Lower lobe of right lung (tissue), 2 donors: ENCODE data around the gene BLTP3B. TPM values are rescaled to one million over a fixed set of nuclear protein-coding genes. Genes with fewer than 3 reads are reported as not detected.

Experiments
- ATAC-seq, 2 donors: fragments of 200-7000 bp; cut with Tn5 transposase; one replicate each; pipeline ENCODE4 v1.9.1; 2020 to 2022; ENCODE audit warnings: mild to moderate bottlenecking in 2 of 2, moderate library complexity in 2 of 2
- DNase-seq: peaks from one replicate; pipeline ENCODE4 v3.0.0-alpha.2; 2020
- H3K27ac ChIP-seq: fragments of 200-600 bp; one replicate; pipeline ENCODE4 v1.8.0; 2022
- H3K27me3 ChIP-seq: fragments of 200-600 bp; one replicate; pipeline ENCODE4 v1.8.0; 2022; ENCODE audit warnings: low read depth
- H3K36me3 ChIP-seq: fragments of 200-600 bp; one replicate; pipeline ENCODE4 v1.8.0; 2022; ENCODE audit warnings: mild to moderate bottlenecking
- H3K4me1 ChIP-seq: fragments of 200-600 bp; one replicate; pipeline ENCODE4 v1.8.0; 2022
- H3K4me3 ChIP-seq: fragments of 200-600 bp; one replicate; pipeline ENCODE4 v1.8.0; 2022; ENCODE audit warnings: mild to moderate bottlenecking
- H3K9me3 ChIP-seq: fragments of 200-600 bp; one replicate; pipeline ENCODE4 v1.8.0; 2022
- intact Hi-C: fragments of 100-400 bp; cut with DNase I; formaldehyde crosslinking; loops from one replicate; pipeline ENCODE4 v1.11.0; 2022
- total RNA-seq: library from RNA; stranded (reverse); fragmentation: NEBNext Ultra II Directional; extraction: Animal tissue kit (Norgen Biotek cat#: 25700); gene quantifications from one replicate; pipeline ENCODE4 v1.2.1, GENCODE V29; 2021
- TF ChIP-seq, protein P1 (sequence below): fragments of 200-600 bp; IDR thresholded peaks from one replicate; pipeline ENCODE4 v1.8.0; 2022; ENCODE audit warnings: antibody characterized with exemption, mild to moderate bottlenecking
- donor health status: DM: no; HTN: yes; CAD: no; lungs with severe emphysema.

BLTP3B gene
- total RNA-seq, 1 donor from 2014 or later, result 24.2 TPM

GRCh38 chr12:100138048-100138802, 4.4 kb downstream of the BLTP3B start:
- TF ChIP-seq, protein P1, sequence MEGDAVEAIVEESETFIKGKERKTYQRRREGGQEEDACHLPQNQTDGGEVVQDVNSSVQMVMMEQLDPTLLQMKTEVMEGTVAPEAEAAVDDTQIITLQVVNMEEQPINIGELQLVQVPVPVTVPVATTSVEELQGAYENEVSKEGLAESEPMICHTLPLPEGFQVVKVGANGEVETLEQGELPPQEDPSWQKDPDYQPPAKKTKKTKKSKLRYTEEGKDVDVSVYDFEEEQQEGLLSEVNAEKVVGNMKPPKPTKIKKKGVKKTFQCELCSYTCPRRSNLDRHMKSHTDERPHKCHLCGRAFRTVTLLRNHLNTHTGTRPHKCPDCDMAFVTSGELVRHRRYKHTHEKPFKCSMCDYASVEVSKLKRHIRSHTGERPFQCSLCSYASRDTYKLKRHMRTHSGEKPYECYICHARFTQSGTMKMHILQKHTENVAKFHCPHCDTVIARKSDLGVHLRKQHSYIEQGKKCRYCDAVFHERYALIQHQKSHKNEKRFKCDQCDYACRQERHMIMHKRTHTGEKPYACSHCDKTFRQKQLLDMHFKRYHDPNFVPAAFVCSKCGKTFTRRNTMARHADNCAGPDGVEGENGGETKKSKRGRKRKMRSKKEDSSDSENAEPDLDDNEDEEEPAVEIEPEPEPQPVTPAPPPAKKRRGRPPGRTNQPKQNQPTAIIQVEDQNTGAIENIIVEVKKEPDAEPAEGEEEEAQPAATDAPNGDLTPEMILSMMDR, result no peak
- DNase-seq (no peak), ATAC-seq (no peak)

GRCh38 chr12:100133200-100133599, 9.5 kb downstream of the BLTP3B start:
- Histone ChIP-seq H3K9me3 (no peaks in the 10 kb centered on the region), H3K27ac (no peak overlapping the region), H3K4me3 (no peak overlapping the region), H3K36me3 (no peaks in the 10 kb centered on the region), H3K27me3 (no peaks in the 10 kb centered on the region), H3K4me1 (peaks cover 20% of the 10 kb centered on the region)
- ATAC-seq (no peak), DNase-seq (no peak)
- TF ChIP-seq, protein P1, result no peak
- intact Hi-C loops, result no loop called here

More at GRCh38 chr12:100138048-100138802, 4.4 kb downstream of the BLTP3B start:
- Histone ChIP-seq H3K4me3 (no peak overlapping the region), H3K9me3 (no peaks in the 10 kb centered on the region), H3K36me3 (no peaks in the 10 kb centered on the region), H3K27ac (no peak overlapping the region), H3K27me3 (no peaks in the 10 kb centered on the region), H3K4me1 (peaks cover 35% of the 10 kb centered on the region)
- intact Hi-C loops, result no loop called here

DNA sequence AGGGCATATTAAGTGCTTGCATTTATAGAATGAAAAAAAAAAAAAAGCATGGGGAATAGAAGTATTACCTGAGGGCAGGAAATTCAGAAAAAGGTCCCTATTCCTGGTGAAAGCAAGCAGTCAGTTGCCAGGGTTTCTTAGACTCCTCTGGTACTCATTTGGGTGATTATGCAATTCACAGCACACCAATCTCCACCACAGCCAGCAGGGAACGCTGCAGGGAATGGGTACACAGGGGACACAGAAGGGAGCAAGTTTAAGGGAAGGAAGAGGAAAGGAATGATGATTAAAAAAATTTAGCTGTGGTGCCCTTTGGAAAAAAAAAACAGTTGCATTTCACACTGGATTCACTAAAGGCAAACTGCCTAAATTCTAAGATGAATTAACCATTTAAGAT, 14.2 kb downstream of the BLTP3B start:
- no peaks in the 10 kb centered on the region for H3K36me3 ChIP-seq
- H3K27ac ChIP-seq, result peak overlapping the region; percentile 37
- DNase-seq (no peak), ATAC-seq (peak; percentile 77 to 88)
- H3K27me3 ChIP-seq, result no peaks in the 10 kb centered on the region
- peaks cover 45% of the 10 kb centered on the region for H3K4me1 ChIP-seq
- H3K9me3 ChIP-seq, result no peaks in the 10 kb centered on the region
- no peak overlapping the region for H3K4me3 ChIP-seq
- TF ChIP-seq, protein P1, result peak; percentile 38
- intact Hi-C loops, result no loop called here

GRCh38 chr12:100127766-100128511, 14.7 kb downstream of the BLTP3B start:
- TF ChIP-seq, protein P1, result no peak
- peak; percentile 43 to 73 for ATAC-seq

GRCh38 chr12:100123316-100124095, 19.2 kb downstream of the BLTP3B start:
- Histone ChIP-seq H3K4me3 (no peak overlapping the region), H3K4me1 (peaks cover 37% of the 10 kb centered on the region), H3K27me3 (no peaks in the 10 kb centered on the region), H3K9me3 (peaks cover 10% of the 10 kb centered on the region), H3K27ac (no peak overlapping the region), H3K36me3 (no peaks in the 10 kb centered on the region)
- intact Hi-C loops, result no loop called here
- no peak for DNase-seq
- ATAC-seq, result no peak
- TF ChIP-seq, protein P1, result no peak

More at GRCh38 chr12:100127766-100128511, 14.7 kb downstream of the BLTP3B start:
- no peak for DNase-seq
- Histone ChIP-seq H3K27ac (peak overlapping the region; percentile 37), H3K27me3 (no peaks in the 10 kb centered on the region), H3K4me3 (no peak overlapping the region), H3K9me3 (no peaks in the 10 kb centered on the region), H3K36me3 (no peaks in the 10 kb centered on the region), H3K4me1 (peaks cover 47% of the 10 kb centered on the region)
- intact Hi-C loops, result no loop called here
